Muscle of arm (tissue), 12 donors: ENCODE measurements around the gene PCF11. TPM values are rescaled to one million over a fixed set of nuclear protein-coding genes. Genes with fewer than 3 reads are reported as not detected.
"Not testable (repeated sequence)": the region's sequence is repeated elsewhere in the genome, so short reads cannot be mapped to it uniquely, and the experiment has no call there.

Source experiments
- DNase-seq: peaks from one replicate; pipeline ENCODE4 v3.0.0-alpha.2; 2013
- polyA plus RNA-seq, 12 donors: library from polyadenylated mRNA; unstranded; fragments of 120-200 nt; gene quantifications; one replicate each; pipeline ENCODE4 v1.2.1, GENCODE V29; 2013; ENCODE audit not compliant: insufficient read length in 12 of 12

The PCF11 gene
- polyA plus RNA-seq, 12 donors, result 36.8 to 72.1 (median 45.5) TPM; not detected in 1

DNA sequence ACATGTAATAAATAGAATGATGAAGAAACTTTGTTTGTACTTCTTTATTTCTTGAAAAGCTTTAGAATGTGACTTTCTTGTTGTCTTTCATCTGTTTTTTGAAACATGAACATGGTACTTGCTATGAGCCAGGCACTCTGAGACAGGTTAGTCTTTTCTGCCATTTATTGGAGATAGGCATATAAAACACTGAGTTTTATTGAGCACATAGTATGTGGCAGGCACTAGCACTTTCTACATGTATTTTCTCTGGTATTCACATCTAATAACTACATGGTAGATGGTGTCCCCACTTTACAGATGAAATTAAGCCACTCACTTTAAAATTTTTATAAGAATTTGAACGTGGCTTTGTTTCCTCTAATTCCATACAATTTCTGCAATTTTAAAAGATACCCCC is 28.8 kb downstream of the PCF11 start:
- no peak for DNase-seq

DNA sequence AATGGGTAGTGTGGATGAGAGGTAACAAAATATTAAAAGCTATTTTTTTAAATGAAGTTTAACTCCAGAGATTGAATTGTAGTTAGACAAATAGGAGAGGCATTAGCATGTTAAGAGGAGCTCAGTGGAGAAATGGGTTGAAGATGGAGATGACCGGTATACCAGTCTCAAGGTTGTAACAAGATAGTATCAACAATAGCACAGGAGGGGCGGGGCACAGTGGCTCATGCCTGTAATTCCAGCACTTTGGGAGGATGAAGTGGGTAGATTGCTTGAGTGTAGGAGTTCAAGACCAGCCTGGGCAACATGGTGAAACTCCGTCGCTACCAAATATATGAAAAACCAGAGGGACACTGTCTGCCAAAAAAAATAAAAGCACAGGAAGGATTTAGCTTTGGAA is 30.5 kb downstream of the PCF11 start:
- no peak for DNase-seq

DNA sequence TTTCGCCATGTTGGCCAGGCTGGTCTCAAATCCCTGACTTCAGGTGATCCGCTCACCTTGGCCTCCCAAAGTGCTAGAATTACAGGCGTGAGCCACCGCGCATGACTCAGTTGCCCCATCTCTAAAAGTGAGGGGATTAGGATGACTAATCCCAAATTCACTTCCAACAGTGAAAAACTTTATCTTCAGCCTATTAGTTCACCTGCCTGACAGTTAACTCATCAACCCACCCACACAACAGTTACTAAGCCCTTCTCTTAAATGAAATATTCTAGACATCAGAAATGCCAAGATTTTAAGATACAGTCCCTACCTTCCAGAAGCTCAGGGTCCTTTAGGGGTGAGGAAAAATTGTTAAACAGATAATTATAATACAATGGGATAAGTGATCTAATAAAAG is 34.6 kb downstream of the PCF11 start:
- no peak for DNase-seq

- DNase-seq, result no peak
These were observed 35.1 kb downstream of the PCF11 start for GRCh38 chr11:83191986-83192385.

- peak; percentile 5 for DNase-seq
These were observed 35.8 kb downstream of the PCF11 start for GRCh38 chr11:83192606-83193245.

DNA sequence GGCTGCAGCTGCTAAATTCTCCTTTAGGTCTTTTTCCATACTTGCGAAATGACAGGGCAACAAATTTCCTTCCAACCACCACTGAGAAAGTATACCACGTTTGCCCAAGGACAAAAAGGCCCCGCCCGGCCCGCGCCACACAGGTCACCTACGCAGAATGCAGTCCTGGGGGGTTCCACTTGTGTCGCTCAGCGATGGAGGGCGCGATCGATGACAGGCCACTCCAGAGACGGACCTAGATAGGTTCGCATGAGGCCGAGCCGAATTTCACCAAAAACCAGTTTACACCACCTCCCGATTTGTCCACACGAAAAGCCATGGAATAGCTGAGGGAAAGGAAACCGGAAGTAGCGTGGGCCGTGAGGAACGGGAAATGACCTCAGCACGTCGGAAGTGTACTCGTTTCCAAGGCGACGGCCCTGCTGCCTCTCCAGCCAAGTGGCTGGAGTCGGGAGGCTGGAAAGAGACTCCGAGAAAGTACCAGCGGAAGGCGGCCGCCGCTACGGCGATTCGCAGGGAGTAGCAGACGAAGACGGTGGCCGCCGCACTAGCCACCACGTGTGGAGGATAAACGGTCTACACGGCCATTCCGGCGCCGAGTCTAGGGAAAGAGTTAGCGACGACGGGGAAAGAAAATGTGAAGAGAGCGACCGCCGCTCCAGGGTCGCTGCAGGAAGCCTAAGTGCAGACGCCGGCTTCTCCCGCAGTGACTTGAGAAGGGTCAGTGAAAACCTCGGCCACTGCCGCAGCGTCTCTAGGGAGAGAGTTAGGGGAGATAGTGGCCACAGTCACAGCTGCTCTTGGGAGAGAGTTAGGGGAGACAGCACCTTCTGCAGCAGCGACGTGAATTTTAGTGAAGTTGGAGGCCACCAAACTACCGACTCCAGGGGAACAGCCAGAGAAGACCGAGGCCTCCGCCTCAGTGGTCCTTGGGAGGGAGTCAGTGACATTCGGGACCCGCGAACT is 36.7 kb downstream of the PCF11 start, which contains the start of gene ANKRD42:
TSS of gene ANKRD42 (plus strand) at position 398 of the 966 bp plus-strand sequence. CDS start 959 bp downstream, outside the sequence.
- DNase-seq, result peak; percentile 97

DNA sequence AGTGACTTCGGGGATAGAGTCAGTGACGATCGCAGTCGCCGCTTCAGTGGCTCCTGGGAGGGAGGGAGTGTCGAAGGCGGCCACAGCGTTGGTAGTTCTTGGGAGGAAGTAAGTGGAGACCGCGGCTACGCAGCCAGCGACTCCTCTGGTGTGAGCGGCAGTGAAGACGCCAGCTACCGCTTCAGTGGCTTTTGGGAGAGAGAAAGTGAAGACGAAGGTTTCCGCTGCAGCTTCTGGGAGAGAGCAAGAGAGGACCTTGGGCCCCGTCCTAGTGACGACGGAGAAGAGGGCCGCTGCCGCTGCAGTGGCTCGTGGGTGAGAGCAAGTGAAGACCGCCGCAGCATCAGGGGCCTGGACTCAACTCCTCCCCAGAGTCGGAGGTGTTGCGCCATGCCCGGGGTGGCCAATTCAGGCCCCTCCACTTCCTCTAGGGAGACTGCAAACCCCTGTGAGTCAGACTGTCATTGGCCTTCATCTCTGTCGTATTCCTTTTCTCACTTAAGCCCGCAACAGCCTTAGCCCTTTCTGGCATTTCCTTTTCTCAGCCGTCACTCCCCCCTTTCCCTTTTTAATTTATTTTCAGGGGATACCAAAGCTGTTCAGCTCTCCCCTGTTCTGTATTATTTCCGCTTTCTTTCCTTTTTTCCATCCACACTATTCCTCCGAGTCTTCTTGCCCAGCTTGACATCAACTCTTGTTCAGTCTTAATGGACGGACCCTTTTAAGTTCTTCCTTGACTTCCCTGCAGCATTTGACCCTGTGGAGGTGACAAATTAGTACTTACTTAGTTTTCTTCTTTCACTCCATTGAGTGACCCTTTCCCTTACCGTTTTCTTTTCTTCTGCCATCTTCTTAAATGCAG is 37.6 kb downstream of the PCF11 start:
- peak; percentile 61 for DNase-seq

- no peak for DNase-seq
These were observed 38.2 kb downstream of the PCF11 start for GRCh38 chr11:83195143-83195466.

GRCh38 chr11:83195649-83196048 is 38.7 kb downstream of the PCF11 start:
- DNase-seq, result no peak

DNA sequence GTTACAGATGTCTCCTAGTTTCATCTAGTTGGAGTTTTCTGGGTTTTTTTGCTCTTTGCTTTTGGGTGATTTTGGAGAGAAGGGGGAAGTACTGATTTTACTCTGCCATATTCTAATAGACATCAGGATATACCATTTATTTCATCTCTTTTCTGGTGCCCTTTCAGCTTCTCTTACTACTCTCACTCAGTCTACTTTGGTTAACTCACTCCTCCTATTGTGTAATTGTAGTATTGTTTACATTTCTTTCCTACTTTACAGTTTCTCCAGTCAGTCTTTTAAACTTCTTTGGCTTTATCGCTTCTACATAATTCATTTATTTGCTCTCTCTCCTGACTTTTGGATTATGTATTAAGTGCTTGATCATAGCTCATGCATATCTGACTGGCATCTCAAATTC is 43.1 kb downstream of the PCF11 start:
- DNase-seq, result no peak

- DNase-seq, result no peak
These were observed 48.8 kb downstream of the PCF11 start for GRCh38 chr11:83205608-83206185.

- no peak for DNase-seq
These were observed 49.3 kb downstream of the PCF11 start for GRCh38 chr11:83206221-83206620.

DNA sequence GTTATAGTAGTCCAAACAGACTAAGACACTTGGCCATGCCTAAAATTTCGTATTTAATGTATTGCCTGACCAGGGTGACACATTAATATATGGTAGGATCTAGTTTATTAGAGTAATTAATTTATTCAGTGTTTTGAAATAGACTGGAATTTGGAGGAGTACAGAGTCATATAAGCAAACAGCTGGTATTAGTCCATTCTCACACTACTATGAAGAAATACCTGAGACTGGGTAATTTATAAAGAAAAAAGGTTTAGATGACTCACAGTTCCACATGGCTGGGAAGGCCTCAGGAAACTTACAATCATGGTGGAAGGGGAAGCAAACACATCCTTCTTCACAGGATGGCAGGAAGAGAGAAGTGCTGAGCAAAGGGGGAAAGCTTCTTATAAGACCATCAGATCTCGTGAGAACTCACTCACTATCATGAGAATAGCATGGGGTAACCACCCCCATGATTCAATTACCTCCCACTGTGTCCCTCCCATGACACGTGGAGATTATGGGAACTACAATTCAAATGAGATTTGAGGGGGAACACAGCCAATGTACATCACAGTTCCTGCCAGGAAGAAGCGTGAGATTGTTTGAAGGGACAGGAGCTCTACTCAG is 49.9 kb downstream of the PCF11 start:
- not testable (repeated sequence) for DNase-seq

DNA sequence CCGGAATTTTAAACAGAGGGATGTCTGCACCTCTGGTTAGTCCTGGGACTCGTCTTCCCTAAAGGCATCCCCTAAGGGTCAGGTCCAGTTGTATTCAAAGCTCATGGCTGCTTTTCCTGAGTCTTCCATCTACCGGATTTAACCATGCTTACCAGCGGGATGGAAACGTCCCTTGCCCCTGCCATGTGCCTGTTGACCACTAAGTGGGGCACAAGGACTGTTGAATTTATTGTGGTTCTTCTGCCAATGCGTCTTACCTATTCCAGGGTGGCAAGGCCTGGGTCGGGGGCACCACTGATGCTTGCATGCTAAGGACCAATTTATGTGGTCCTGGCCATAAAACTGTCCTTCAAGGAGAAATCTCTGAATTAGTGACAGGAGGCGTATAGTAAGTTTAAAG is 62.2 kb downstream of the PCF11 start:
- DNase-seq, result no peak

DNA sequence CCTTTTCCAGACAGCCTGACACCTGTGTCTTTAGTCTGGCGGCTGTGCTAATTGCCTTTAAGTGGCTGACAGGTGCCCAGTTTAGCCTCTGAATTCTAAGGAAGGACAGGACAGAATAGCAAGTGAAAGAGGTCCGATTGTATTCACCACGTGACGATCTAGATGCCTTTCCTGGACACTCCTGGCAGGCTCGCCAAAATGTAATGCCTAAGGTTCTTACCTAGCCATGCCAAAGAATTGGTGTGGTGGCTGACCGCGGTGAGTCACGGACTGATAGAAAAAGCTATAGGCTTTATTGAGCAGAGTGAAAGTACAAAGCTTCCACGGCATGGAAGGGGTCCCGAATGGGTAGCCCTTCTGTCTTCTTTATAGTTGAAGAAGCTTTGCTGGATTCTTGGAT is 63.3 kb downstream of the PCF11 start:
- DNase-seq, result no peak

DNA sequence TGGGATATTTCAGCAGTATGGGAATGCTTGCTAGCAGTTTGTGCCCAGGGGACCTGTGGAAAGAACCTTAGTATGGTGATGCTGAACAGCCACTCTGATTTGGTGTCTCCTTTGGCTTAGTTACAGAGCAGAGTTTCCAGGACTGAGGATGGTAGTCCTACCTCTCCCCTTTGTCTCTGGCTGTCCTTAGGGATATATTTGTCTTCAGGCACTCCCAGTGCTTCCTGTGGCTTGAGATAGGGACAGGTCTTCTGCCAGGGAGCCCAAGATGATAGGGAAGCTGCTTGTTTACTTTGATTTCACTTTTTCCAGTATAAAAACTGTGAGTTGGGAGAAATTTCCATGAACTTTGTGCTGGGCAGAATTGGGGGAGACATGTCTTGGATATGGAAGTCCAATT is 64.8 kb downstream of the PCF11 start:
- DNase-seq, result no peak

DNA sequence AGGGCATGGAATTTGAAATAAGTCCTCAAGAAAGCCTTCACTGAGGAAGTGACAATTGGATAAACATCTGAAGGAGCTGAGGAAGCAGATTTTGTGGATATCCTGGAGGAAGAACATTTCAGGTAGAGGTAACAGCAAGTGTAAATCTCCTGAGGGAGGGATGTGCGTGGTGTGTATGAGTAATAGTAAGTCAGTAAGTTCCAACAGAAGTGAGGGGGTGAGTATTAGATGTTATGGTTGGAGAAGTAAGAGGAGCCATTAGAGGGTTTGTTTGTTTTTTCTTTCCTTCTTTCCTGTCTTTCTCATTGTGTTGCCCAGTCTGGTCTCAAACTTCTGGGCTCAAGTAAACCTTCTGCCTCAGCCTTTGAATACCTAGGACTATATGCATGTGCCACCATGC is 65.6 kb downstream of the PCF11 start:
- DNase-seq, result no peak

- DNase-seq, result no peak
These were observed 66.5 kb downstream of the PCF11 start for GRCh38 chr11:83223457-83223856.

DNA sequence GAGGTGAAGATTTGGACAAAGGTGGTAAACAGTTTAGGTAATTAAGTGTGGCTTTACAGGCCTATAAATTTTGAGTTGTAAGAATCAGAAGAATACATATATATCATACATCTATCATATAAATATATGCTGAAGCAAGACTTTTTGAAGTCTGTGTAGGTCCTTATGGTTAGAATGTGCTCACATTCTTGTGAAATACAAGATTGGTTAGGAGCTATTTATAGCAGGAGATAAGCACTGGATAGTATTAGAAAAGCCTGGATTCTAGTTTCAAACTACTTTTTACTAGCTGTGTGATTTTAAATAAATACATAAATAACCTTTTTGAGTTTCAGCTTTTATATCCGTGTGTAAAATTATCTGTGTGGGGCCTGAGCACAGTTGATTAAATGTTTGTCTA is 78.9 kb downstream of the PCF11 start:
- no peak for DNase-seq
